HG02884 (cell line): ENCODE results near the gene SLC5A1.
"Not testable (repeated sequence)": the region's sequence is repeated elsewhere in the genome, so short reads cannot be mapped to it uniquely, and the experiment has no call there.

Experiments used
- ATAC-seq: cut with Tn5 transposase; IDR thresholded peaks from one replicate; pipeline ENCODE4 v1.9.1; 2021; ENCODE audit warnings: mild to moderate bottlenecking, moderate library complexity; ENCODE audit not compliant: unreplicated experiment

SLC5A1 gene

GRCh38 chr22:32142600-32142999, 99.5 kb downstream of the SLC5A1 start:
- no peak for ATAC-seq

- ATAC-seq, result no peak
These were observed 101.6 kb downstream of the SLC5A1 start for GRCh38 chr22:32144496-32145274.

DNA sequence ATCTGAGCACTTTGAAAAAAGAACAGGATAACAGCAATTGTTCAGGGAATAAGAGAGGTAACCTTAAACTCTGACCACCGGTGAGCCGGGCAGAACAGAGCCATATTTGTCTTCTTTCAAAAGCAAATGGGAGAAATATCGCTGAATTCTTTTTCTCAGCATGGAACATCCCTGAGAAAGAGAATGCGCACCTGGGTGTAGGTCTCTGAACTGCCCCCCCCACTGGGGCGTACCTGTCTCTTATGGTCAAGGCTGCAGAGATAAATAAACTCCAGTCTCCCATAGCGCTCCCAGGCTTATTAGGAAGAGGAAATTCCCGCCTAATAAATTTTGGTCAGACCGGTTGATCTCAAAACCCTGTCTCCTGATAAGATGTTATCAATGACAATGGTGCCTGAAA, 104.1 kb downstream of the SLC5A1 start:
- not testable (repeated sequence) for ATAC-seq

DNA sequence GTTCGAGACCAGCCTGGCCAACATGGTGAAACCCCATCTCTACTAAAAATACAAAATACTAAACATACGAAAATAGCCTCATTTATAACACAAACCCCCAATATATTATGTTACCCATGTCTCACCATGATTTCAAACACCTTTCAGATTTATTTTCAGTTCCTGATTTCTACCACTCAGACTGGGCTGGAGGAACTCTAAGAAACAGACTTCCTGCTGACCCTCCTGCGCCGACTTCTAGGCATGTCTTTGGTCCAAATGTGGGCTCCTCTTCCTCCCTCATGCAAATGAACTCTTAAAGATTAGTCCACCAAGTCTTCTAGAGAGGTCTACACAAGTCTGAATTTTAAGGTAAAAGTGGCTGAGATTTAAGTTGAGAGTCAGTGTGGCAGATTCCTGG, 105.3 kb downstream of the SLC5A1 start:
- ATAC-seq, result not testable (repeated sequence)

GRCh38 chr22:32150647-32151046, 107.6 kb downstream of the SLC5A1 start:
- ATAC-seq, result not testable (repeated sequence)

- not testable (repeated sequence) for ATAC-seq
These were observed 108.6 kb downstream of the SLC5A1 start for GRCh38 chr22:32151641-32152040.

- ATAC-seq, result not testable (repeated sequence)
These were observed 111.7 kb downstream of the SLC5A1 start for GRCh38 chr22:32154727-32155126.

- not testable (repeated sequence) for ATAC-seq
These were observed 114.6 kb downstream of the SLC5A1 start for GRCh38 chr22:32157632-32158031.

DNA sequence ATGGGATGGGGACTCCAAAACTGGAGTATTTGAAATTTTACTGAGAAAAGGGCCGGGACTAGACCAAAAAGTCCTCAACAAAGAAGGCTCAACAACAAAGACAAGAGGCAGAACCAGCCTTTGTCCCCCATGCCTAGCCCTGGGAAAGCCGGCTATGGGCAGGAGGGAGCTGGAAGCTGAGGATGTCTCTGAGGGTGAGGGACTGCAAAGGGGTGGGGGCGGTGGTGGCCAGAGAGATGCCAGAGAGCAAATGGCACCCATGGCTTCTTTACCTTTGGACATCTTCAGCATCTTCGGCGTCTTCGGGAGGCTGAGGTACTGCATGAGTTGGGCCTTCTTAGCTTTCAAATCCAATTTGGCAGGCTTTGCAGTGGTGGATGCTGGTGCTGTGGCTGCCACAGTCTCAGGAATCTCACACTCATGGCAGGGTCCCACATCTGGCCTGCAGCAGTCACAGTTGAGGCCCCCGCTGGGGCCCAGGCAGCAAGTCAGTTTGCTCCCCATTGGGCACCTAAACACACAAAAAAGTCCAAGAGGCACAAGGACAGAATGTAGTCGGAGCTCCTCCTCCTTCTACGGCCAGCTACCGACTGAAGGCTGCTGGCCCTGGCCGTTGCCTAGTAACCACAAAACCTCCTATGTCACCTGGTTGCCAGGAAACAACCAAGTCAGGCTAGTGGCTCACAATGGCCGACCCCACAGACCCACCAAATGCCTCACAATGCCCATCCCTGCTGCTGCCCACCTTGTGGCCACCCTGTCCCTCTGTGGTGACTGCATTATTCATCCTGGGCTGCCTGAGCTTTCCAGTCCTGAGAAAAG, 115.9 kb downstream of the SLC5A1 start, which contains the start of gene C22orf42:
Gene C22orf42 (minus strand): TSS at position 592 of the 822 bp plus-strand sequence. CDS start 88 bp downstream, at position 504.
- no peak for ATAC-seq

DNA sequence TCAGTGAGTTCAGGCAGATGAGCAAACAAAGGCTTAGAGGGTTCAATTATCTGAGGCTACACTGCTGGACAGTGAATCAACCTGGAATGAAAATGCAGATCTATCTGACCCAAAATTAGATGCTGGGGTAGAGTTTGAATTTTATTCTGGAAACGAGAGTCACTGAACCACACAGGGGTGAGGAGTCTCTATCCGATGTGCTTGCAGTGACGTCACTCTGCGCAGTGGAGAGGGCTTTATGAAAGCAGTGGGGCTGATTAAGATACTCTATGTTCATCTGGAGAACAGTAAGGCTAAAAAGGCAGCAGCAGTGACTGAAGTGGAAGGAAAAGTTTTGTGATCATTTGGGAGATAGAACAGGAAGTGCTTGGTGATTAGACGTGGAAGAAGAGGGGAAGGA, 117.3 kb downstream of the SLC5A1 start:
- ATAC-seq, result not testable (repeated sequence)
